ENCODE measurements around the gene CYCS. TPM values are rescaled to one million over a fixed set of nuclear protein-coding genes. Genes with fewer than 3 reads are reported as not detected.

CYCS gene
- 100 to 1,000 TPM; 162 to 203 (median 186) TPM for polyA plus RNA-seq (ENCODE audit: insufficient read length in 4 of 4)

GRCh38 chr7:25125137-25125946 lies at the start of gene CYCS:
Gene CYCS, minus strand, starts transcription at chr7:25125260. Its CDS starts 1,141 bp downstream, at chr7:25124119.
- peak; percentile 98 to 100 (median 99) for DNase-seq (ENCODE audit: low read depth in 4 of 4, low spot score in 3 of 4)

GRCh38 chr7:25173184-25173583 lies 48.1 kb upstream of the CYCS start:
- DNase-seq (ENCODE audit: low read depth in 4 of 4, low spot score in 3 of 4): no peak

- no peak for DNase-seq (ENCODE audit: low read depth in 4 of 4, low spot score in 3 of 4)
Measured at GRCh38 chr7:25171516-25171915, 46.5 kb upstream of the CYCS start.

GRCh38 chr7:25171071-25171470 lies 46.0 kb upstream of the CYCS start:
- no peak for DNase-seq (ENCODE audit: low read depth in 4 of 4, low spot score in 3 of 4)

- DNase-seq (ENCODE audit: low read depth in 4 of 4, low spot score in 3 of 4): no peak
Measured at GRCh38 chr7:25169683-25170082, 44.6 kb upstream of the CYCS start.

GRCh38 chr7:25168145-25168544 lies 43.1 kb upstream of the CYCS start:
- no peak for DNase-seq (ENCODE audit: low read depth in 4 of 4, low spot score in 3 of 4)

GRCh38 chr7:25167262-25167843 lies 42.3 kb upstream of the CYCS start:
- no peak for DNase-seq (ENCODE audit: low read depth in 4 of 4, low spot score in 3 of 4)

- DNase-seq (ENCODE audit: low read depth in 4 of 4, low spot score in 3 of 4): peak in 2 of 4 donors; percentile 20 to 22
Measured at GRCh38 chr7:25159983-25160596, 35.0 kb upstream of the CYCS start.

- DNase-seq (ENCODE audit: low read depth in 4 of 4, low spot score in 3 of 4): no peak
Measured at GRCh38 chr7:25158966-25159365, 33.9 kb upstream of the CYCS start.

- DNase-seq (ENCODE audit: low read depth in 4 of 4, low spot score in 3 of 4): no peak
Measured at GRCh38 chr7:25151773-25152172, 26.7 kb upstream of the CYCS start.

- DNase-seq (ENCODE audit: low read depth in 4 of 4, low spot score in 3 of 4): no peak
Measured at GRCh38 chr7:25149836-25150235, 24.8 kb upstream of the CYCS start.

GRCh38 chr7:25148772-25149575 lies 23.9 kb upstream of the CYCS start:
- DNase-seq (ENCODE audit: low read depth in 4 of 4, low spot score in 3 of 4): no peak

- no peak for DNase-seq (ENCODE audit: low read depth in 4 of 4, low spot score in 3 of 4)
Measured at GRCh38 chr7:25143763-25144162, 18.7 kb upstream of the CYCS start.

- DNase-seq (ENCODE audit: low read depth in 4 of 4, low spot score in 3 of 4): no peak
Measured at GRCh38 chr7:25139536-25139935, 14.5 kb upstream of the CYCS start.

- DNase-seq (ENCODE audit: low read depth in 4 of 4, low spot score in 3 of 4): no peak
Measured at GRCh38 chr7:25134358-25135010, 9.4 kb upstream of the CYCS start.

GRCh38 chr7:25132430-25132829 lies 7.4 kb upstream of the CYCS start:
- no peak for DNase-seq (ENCODE audit: low read depth in 4 of 4, low spot score in 3 of 4)

GRCh38 chr7:25126751-25127150 lies 1.7 kb upstream of the CYCS start:
- DNase-seq (ENCODE audit: low read depth in 4 of 4, low spot score in 3 of 4): no peak

- peak in 1 of 4 donors; percentile 5 for DNase-seq (ENCODE audit: low read depth in 4 of 4, low spot score in 3 of 4)
Measured at GRCh38 chr7:25124465-25125136, 459 bp downstream of the CYCS start.

GRCh38 chr7:25122373-25122772 lies 2.7 kb downstream of the CYCS start:
- DNase-seq (ENCODE audit: low read depth in 4 of 4, low spot score in 3 of 4): no peak

GRCh38 chr7:25121599-25121998 lies 3.5 kb downstream of the CYCS start:
- DNase-seq (ENCODE audit: low read depth in 4 of 4, low spot score in 3 of 4): no peak

All from right renal pelvis (tissue), 4 donors.